SHP77 treated with DMSO at 0.1 percent for 48 hours (cell line): ENCODE measurements around the gene TM7SF2.
A peak's percentile ranks its signal among the peaks of the same experiment; 100 is the strongest.
"Not testable (repeated sequence)": the region's sequence is repeated elsewhere in the genome, so short reads cannot be mapped to it uniquely, and the experiment has no call there.

Experiments
- DNase-seq: peaks from one replicate; lab custom pipeline; 2025; lab: John Stamatoyannopoulos, UW

Gene TM7SF2

GRCh38 chr11:65130631-65131416 lies 19.2 kb downstream of the TM7SF2 start:
- DNase-seq = no peak

- DNase-seq = no peak
Measured at GRCh38 chr11:65131417-65131776, 19.7 kb downstream of the TM7SF2 start.

GRCh38 chr11:65131895-65132237 lies 20.2 kb downstream of the TM7SF2 start:
- DNase-seq = no peak

DNA sequence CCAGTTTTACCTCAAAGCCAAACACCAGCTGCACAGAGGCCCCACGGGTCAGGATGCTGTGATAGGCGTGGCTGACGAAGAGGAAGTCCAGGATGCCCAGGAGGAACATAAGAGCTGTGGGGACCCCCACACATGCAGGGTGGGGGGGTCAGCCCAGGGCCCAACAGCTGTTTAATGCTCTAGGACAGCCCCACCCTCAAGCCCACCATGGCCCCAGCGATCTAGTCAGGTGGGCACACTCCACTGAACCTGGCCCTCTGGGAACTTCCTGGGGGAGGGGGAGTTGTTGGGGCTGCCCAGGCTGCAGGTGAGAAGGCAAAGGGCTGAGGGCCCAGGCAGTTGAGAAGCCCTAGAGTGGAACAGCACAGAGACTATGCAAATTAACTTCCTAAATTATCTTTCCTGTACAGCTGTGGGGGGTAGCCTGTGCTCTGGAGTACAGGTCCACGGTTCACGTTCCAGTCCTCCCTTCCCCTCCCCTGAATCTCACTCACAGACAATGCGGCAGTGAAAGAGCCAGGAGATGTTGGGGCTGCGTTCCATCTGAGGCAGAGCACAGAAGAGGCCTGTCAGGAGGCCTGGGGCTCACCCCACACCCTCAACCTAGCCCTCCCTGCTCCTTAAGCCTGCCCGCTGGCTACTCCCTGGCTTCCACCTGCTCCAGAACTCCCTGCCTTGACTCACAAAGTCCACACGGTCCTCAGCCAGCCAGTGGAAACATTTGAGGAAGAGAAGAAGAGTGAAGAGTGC lies 20.7 kb downstream of the TM7SF2 start:
- DNase-seq = no peak

DNA sequence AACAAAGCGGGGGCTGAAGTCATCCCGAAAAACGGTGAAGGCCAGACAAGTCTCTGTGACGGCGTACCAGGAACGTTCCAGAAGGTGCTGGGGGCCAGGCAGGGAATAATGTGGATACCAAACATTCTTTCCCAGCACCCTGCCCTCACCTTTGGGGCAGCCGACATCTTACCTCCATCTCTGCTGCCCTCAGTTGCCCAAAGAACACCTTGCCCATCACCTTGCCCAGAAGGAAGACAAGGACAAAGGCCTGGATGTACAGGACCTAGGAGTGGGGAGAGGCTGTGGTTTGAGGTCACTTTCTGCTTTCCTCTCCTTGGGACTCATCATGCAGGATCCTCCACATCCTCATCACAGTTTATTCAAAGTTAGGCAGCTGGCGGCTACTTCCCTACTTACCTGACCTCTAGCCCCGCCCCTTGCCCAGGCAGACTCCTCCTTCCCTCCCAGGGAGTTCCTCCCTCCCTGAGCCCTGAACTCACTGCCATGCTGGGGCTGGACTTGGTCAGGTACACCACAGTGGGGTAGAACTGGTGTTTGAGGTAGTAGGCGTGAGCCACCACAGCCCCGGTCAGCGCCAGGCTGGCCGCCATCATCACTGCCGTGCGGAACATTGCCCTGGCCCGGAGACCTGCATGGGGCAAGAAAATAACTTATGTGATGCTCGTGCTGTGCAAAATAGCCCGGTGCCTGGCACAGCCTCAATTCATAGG lies 21.5 kb downstream of the TM7SF2 start:
- no peak for DNase-seq

DNA sequence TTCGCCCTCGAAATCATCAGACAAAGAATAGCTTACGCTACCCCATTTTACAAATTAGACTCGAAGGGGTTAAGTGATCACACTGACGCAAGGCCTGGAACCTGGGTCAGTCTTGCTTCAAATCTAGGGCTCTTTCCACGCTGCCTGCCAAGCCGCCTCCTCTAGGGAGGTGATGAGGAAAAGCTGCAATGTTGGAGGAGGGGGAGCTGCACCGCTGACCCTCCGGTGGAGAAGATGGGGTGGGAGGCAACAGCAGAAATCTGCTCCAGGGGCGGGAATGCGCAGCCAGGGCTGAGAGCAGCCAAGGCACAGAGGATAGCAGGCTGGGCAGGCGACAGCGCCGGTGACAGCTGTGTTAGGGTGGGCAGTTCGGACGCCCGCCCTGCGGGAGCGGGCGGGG lies 22.1 kb downstream of the TM7SF2 start:
- DNase-seq = no peak

DNA sequence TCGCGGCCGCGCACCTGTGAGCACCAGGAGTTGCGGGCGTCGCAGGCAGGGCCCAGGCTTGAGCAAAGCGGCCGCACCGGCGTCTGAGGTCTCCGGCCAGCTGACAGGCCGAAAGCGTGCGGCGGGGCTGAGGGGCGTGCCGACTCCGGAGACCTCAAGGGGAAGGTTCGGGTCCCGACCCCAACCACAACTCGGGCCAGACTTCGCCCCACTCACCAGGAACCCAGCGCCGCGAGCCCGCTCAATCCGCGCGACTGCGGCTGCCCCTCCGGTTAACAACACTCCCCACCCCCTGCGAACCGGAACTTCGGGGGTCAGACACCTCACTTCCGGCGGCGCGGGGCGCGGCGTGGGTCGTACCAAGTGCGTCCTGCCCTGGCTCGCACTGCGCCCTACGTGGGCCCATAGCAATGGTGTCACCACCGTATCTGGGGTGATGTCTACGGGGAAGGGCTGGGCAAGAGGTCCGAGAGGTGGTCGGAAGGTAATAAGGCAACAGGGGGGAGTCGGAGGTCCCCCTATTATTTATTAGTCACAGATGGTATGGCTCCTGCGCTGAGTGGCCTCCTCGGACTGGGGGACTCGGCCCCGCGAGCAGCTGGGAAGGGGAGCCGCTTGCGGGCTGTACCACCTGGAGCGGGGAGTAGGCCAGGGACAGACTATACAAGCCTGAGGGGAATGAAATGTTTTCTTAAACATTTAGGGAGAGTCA lies 22.7 kb downstream of the TM7SF2 start, which contains the start of gene SYVN1:
SYVN1 (minus strand) TSS at position 280 of the 712 bp plus-strand sequence. CDS start 918 bp downstream, outside the sequence.
- DNase-seq = peak; percentile 96

GRCh38 chr11:65134952-65135632 lies 23.4 kb downstream of the TM7SF2 start:
- DNase-seq = peak; percentile 98

DNA sequence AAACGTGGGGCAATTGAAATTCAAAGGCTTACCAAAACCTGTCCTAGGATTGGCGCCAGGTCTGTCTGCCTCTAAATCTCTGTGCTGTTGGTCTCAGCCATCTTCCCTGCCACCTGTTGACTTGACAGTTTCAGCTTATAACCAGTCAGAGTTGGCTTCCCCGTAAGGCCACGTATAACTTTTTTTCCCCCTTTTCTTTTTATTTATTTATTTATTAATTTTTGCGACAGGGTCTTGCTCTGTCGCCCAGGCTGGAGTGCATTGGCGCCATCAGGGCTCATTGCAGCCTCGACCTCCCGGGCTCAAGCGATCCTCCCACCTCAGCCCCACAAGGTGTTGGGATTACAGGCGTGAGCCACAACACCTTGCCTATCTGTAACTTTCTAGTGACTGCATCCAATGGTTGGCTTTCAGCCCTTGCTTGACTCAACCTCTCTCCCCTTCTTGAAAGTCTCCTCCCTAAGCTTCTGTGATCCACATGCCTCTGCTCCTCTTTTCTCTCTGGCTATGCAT lies 24.0 kb downstream of the TM7SF2 start:
- no peak for DNase-seq

DNA sequence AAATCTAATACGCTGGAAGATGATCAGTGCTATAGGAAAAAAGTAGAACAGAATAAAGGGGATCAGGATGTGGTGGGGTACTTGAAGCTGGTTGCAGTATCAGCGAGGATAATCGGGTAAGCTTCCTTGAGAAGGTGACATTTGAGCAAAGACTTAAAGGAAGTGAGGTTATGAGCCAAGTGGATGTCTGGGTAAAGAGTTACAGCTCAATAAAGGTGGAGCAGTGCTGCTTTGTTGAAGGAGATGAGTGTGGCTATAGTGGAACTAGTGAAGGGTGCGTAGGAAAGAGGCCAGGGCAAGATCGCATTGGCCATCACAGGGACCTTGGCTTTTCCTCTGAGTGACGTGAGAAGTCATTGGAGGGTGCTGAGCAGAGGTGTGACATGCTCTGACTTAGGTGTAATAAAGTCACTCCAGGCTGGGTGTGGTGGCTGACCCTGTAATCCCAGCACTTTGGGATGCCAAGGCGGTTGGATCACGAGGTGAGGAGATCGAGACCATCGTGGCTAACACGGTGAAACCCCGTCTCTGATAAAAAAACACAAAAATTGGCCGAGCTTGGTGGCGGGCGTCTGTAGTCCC lies 24.9 kb downstream of the TM7SF2 start:
- DNase-seq = no peak

- DNase-seq = no peak
Measured at GRCh38 chr11:65141896-65142494, 30.3 kb downstream of the TM7SF2 start.

DNA sequence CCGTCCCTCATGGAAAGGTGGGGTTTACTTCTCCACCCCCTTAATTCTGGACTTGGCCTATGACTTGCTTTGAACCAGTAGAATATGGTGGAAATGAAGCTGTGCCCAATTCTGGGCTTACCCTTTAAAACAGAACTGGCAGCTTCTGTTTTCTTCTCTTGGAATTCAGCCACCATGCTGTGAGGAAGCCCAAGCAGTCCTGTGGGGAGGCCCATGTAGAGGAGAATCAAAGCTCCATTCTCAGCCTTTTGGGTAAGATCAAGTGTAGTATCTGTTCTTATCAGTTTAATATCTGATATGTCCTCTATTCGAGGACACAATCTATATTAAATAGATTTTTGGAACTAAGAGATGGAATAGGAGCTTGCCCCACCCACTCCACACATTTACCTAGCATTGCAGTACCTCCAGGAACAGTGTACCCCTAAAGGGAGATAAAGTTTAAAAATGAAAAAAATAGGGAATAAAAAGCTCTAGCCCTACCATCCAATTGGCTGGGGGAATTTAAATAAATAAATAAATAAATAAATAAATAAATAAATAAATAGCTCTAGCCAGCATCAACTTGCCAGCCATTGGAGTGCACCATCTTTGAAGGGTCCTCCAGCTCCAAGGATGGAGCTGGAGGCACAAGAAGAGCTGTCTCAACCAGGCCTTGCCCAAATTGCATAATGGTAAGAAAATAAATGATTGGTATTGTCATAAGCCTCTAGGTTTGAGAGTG lies 35.8 kb downstream of the TM7SF2 start:
- DNase-seq = no peak

GRCh38 chr11:65148657-65149056 lies 37.0 kb downstream of the TM7SF2 start:
- DNase-seq = no peak

GRCh38 chr11:65150131-65150508 lies 38.4 kb downstream of the TM7SF2 start:
- not testable (repeated sequence) for DNase-seq

GRCh38 chr11:65150509-65151299 lies 39.0 kb downstream of the TM7SF2 start:
- DNase-seq = peak; percentile 65

DNA sequence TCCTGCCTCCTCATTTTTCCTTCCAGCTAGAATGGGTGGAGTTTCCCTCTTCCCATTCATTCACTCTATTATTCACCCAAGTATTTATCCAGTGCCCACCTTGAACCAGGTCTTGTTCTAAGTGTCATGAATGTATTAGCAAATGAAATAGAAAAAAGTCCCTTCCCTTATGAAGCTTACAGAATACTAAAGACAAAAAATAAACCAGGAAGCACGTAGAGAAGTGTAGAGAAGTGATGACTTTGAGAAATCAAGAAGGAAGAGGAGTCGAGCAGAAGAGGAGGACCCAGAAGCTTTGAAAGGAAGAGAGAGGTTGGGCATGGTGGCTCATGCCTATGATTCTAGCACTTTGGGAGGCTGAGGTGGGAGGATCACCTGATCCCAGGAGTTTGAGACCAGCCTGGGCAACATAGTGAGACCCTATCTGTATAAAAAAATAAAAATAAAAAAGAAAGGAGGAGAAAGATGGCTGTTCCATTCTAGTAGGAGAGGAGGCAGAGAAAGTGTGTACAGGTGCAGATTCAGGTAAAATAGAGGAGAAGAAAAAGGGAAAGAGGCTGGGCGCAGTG lies 39.7 kb downstream of the TM7SF2 start:
- DNase-seq = no peak

- DNase-seq = no peak
Measured at GRCh38 chr11:65152122-65152521, 40.5 kb downstream of the TM7SF2 start.

DNA sequence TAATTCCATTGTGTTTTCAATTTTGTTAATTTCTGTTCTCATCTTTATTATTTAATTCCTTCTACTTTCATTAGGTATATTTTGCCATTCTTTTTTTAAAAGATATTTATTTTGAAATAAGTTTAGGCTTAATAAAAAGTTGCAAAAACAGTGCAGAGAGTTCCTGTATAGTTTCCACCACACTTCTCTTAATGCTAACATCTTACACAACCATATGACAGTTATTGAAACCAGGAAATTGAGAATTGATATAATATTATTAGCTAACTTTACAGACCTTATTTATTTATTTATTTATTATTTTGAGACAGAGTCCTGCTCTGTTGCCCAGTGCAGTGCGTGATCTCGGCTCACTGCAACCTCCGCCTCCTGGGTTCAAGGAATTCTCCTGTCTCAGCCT lies 44.6 kb downstream of the TM7SF2 start:
- no peak for DNase-seq

- no peak for DNase-seq
Measured at GRCh38 chr11:65156926-65157325, 45.3 kb downstream of the TM7SF2 start.
